ENCODE data around the gene OR10Z1.

Gene OR10Z1, protein sequence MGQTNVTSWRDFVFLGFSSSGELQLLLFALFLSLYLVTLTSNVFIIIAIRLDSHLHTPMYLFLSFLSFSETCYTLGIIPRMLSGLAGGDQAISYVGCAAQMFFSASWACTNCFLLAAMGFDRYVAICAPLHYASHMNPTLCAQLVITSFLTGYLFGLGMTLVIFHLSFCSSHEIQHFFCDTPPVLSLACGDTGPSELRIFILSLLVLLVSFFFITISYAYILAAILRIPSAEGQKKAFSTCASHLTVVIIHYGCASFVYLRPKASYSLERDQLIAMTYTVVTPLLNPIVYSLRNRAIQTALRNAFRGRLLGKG

DNA sequence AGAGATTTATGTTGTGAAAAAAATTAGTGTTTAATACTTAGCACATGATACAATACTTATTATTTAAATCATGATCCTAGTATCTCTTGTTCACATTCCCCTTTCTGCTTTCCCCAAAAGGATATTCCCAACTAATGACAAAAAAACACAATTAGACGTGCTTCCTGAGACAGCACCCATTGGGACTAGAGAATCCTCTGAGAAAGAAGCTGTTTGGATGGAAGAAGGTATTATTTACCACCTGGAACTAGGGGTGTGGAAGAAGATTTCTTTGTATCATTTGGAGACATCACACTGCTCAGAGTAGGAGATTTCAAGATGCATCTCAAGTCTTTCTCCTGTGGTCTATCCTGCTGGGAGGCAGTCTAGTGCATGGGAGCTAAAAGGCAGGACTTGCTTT is at the start of gene OR10Z1:
TSS of gene OR10Z1 (plus strand) at position 301 of the 400 bp plus-strand sequence. CDS start 1,171 bp downstream, outside the sequence.
- no peak within 1 kb of the TSS for H3K4me3 ChIP-seq (ENCODE audit: low read depth, low read length)
- no peak for DNase-seq (ENCODE audit: low read depth, low spot score)
- TF ChIP-seq, protein P1, sequence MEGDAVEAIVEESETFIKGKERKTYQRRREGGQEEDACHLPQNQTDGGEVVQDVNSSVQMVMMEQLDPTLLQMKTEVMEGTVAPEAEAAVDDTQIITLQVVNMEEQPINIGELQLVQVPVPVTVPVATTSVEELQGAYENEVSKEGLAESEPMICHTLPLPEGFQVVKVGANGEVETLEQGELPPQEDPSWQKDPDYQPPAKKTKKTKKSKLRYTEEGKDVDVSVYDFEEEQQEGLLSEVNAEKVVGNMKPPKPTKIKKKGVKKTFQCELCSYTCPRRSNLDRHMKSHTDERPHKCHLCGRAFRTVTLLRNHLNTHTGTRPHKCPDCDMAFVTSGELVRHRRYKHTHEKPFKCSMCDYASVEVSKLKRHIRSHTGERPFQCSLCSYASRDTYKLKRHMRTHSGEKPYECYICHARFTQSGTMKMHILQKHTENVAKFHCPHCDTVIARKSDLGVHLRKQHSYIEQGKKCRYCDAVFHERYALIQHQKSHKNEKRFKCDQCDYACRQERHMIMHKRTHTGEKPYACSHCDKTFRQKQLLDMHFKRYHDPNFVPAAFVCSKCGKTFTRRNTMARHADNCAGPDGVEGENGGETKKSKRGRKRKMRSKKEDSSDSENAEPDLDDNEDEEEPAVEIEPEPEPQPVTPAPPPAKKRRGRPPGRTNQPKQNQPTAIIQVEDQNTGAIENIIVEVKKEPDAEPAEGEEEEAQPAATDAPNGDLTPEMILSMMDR (IDR thresholded peaks at IDR 0.05; ENCODE audit: low read depth, low read length) = no peak
- in situ Hi-C loops (cut with HindIII; ENCODE audit: low sequenced_read_pairs) = no loop called here

DNA sequence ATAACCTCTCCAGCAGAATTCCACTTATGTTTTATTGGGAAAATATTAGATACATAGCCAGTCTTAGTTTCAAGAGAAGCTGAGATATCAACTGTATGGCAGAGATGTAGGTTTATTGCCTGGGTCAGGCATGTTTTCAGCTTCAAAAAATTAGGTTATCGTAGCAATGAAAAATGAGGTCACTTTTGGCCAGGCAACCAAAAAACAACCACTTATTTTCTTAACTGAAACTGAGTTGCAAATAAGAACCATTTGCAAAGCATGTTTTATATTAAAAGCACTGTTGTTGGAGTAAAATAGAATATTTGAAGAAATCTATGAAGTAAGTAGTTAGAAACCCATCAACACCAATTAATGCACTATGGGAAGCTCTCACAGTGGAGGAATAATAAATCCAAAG is 45.4 kb upstream of the OR10Z1 start:
- TF ChIP-seq, protein P1 (IDR thresholded peaks at IDR 0.05; ENCODE audit: low read depth, low read length) = no peak
- no peak overlapping the region for H3K4me3 ChIP-seq (ENCODE audit: low read depth, low read length)
- in situ Hi-C loops (cut with HindIII; ENCODE audit: low sequenced_read_pairs) = no loop called here
- no peak for DNase-seq (ENCODE audit: low read depth, low spot score)

DNA sequence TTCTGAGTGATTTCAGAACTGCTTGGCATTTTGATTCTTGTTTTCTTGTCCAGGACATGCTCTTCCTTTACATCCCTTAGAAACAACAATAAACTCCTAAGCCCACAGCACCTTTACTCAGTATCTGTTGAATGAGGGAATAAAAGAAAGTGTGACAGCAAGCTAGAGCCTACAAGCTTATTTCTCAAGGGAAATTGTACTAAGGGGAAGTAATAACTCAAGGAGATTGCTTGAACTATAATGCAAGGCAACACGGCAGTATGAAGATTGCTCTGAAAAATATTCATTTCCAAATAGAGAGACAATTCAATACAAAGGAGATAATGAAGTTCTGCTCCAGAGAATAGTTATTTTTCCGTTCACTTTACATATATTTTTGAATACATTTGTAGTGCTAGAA is 41.2 kb upstream of the OR10Z1 start:
- TF ChIP-seq, protein P1 (IDR thresholded peaks at IDR 0.05; ENCODE audit: low read depth, low read length) = no peak
- in situ Hi-C loops (cut with HindIII; ENCODE audit: low sequenced_read_pairs) = no loop called here
- DNase-seq (ENCODE audit: low read depth, low spot score) = no peak
- no peak overlapping the region for H3K4me3 ChIP-seq (ENCODE audit: low read depth, low read length)

DNA sequence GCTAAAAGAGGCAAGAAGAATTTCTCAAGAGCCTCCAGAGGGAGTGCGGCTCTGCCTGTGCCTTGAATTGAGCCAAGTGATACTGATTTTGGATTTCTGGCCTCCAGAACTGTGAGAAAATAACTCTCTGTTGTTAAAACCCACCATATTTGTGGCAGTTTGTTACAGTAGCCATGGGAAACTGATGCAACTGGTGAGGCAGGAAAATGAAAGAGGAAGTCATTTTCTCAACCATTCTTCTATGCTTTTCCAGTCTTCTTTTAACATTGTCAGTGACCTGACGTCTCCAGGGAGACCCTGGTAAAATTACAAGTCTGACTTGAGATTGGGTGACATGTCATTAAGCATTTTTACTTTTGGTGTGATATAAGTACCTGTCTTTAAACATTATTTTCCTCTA is 40.5 kb upstream of the OR10Z1 start:
- TF ChIP-seq, protein P1 (IDR thresholded peaks at IDR 0.05; ENCODE audit: low read depth, low read length) = no peak
- no peak overlapping the region for H3K4me3 ChIP-seq (ENCODE audit: low read depth, low read length)
- in situ Hi-C loops (cut with HindIII; ENCODE audit: low sequenced_read_pairs) = no loop called here
- no peak for DNase-seq (ENCODE audit: low read depth, low spot score)

DNA sequence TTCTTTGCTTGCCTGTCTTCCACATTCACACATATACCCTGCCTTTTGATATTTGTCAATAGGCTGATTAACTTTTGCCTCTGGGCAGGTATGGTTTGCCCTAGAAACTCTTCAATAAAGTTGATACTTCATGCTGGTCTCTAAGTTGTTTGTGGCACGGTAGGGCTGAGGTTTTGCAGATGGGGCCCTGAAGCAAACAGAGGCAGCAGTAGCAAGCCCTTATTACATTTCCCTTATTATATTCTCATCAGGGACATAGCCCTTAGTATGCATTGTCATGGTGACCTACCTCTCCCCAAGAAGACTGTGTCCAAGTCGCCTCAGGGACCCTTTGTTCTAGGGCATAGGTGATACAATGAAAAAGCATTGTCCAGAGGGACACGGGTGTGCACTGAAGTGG is 34.6 kb upstream of the OR10Z1 start, which contains the start of gene OR6P1:
TSS of gene OR6P1 (minus strand) at position 101 of the 400 bp plus-strand sequence. CDS start 6,976 bp downstream, outside the sequence.
- H3K4me3 ChIP-seq (ENCODE audit: low read depth, low read length) = no peak within 1 kb of the TSS
- no peak for DNase-seq (ENCODE audit: low read depth, low spot score)
- in situ Hi-C loops (cut with HindIII; ENCODE audit: low sequenced_read_pairs) = no loop called here
- TF ChIP-seq, protein P1 (IDR thresholded peaks at IDR 0.05; ENCODE audit: low read depth, low read length) = no peak

DNA sequence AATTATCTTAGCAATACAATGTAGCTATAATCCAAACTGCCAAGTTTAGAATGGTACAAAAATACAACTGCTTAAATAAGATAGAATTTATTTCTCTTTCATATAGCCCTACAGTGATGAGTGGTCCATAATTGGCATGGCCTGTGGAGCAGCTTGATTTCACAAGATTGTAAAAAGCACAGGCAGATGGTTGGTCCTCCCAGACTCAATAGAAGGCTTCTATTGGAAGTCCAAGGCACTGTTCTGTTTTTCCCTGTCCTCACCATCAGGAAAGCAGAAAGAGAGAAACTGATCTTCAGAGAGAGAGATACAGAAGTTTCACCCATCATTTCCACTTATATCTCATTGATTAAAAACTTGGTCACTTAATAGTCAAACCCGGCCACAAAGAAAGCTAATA is 32.8 kb upstream of the OR10Z1 start:
- in situ Hi-C loops (cut with HindIII; ENCODE audit: low sequenced_read_pairs) = no loop called here
- no peak for DNase-seq (ENCODE audit: low read depth, low spot score)
- H3K4me3 ChIP-seq (ENCODE audit: low read depth, low read length) = no peak overlapping the region
- TF ChIP-seq, protein P1 (IDR thresholded peaks at IDR 0.05; ENCODE audit: low read depth, low read length) = no peak
